Heart left ventricle (tissue), 16 donors: ENCODE data around the gene ADARB1. TPM values are rescaled to one million over a fixed set of nuclear protein-coding genes. Genes with fewer than 3 reads are reported as not detected.

Experiments
- ATAC-seq, 4 donors: fragments of 200-7000 bp; cut with Tn5 transposase; one replicate each; pipeline ENCODE4 v1.9.1; 2020 to 2022; ENCODE audit warnings: moderate library complexity in 4 of 4, mild to moderate bottlenecking in 3 of 4, moderate number of reproducible peaks in 1 of 4
- DNase-seq, 5 donors: peaks; one replicate each; pipeline ENCODE4 v3.0.0-alpha.2; 2020
- H3K27ac ChIP-seq, 12 donors: fragments of 200-600 bp; sonication (generic) in 4 of 12; one replicate each; pipeline versions ENCODE4 v1.5.0 to v1.8.0; 2016 to 2022; ENCODE audit warnings: mild to moderate bottlenecking in 2 of 12
- H3K27me3 ChIP-seq, 9 donors: fragments of 200-600 bp; sonication (generic) in 2 of 9; one replicate each; pipeline versions ENCODE4 v1.5.1 to v1.8.0; 2016 to 2022; ENCODE audit warnings: mild to moderate bottlenecking in 3 of 9
- H3K36me3 ChIP-seq, 9 donors: fragments of 200-600 bp; sonication (generic) in 2 of 9; one replicate each; pipeline versions ENCODE4 v1.5.0 to v1.8.0; 2018 to 2022; ENCODE audit warnings: mild to moderate bottlenecking in 2 of 9
- H3K4me1 ChIP-seq, 12 donors: fragments of 200-600 bp; sonication (generic) in 4 of 12; one replicate each; pipeline versions ENCODE4 v1.5.0 to v1.8.0; 2016 to 2022; ENCODE audit warnings: mild to moderate bottlenecking in 3 of 12
- H3K4me3 ChIP-seq, 12 donors: fragments of 200-600 bp; sonication (generic) in 4 of 12; one replicate each; pipeline versions ENCODE4 v1.5.0 to v1.8.0; 2017 to 2022; ENCODE audit warnings: mild to moderate bottlenecking in 9 of 12, moderate library complexity in 4 of 12
- H3K9me3 ChIP-seq, 12 donors: fragments of 200-600 bp; sonication (generic) in 4 of 12; one replicate each; pipeline versions ENCODE4 v1.5.0 to v1.8.0; 2016 to 2022; ENCODE audit warnings: mild to moderate bottlenecking in 1 of 12
- CTCF ChIP-seq, 12 donors: fragments of 200-600 bp; sonication (generic) in 4 of 12; IDR thresholded peaks; one replicate each; pipeline versions ENCODE4 v1.5.0 to v1.8.0; 2018 to 2022; ENCODE audit warnings: antibody characterized with exemption in 12 of 12, mild to moderate bottlenecking in 5 of 12
- POLR2A ChIP-seq, 2 donors: fragments of 450-650 bp; IDR thresholded peaks; one replicate each; pipeline ENCODE4 v1.6.1; 2017; ENCODE audit warnings: antibody characterized with exemption in 2 of 2, mild to moderate bottlenecking in 2 of 2, moderate library complexity in 2 of 2
- WGBS, 4 donors: extraction: QIAGEN DNeasy Blood & Tissue Kit in 2 of 4; methylation state at CpG; one replicate each; pipeline versions ENCODE4 v1.1.5 to v1.1.7; 2013 to 2018; 5-methylcytosine and 5-hydroxymethylcytosine counted together
- intact Hi-C, 10 donors: fragments of 100-400 bp; cut with DNase I; formaldehyde crosslinking; loops; one replicate each; pipeline versions ENCODE4 v1.11.1 to v1.14.2; 2022
- polyA plus RNA-seq, 2 donors: library from polyadenylated mRNA; stranded (reverse); fragments of 200-250 nt; gene quantifications; one replicate each; pipeline ENCODE4 v1.2.3, GENCODE V29; 2013
- total RNA-seq, 9 donors: library from RNA; depleted of rRNA in 2 of 9; stranded (reverse); fragments of >200 nt in 2 of 9; fragmentation: NEBNext Ultra II Directional in 3 of 9; extraction: Animal tissue kit (Norgen Biotek cat#: 25700) in 3 of 9; gene quantifications; one replicate each; pipeline versions ENCODE4 v1.1.0 to v1.2.4, GENCODE V29; 2016 to 2023
- donor health status: ischemic (EF 13 %, LVEDD 7.1; RV severe dilation, severe dysfunction).
- donor health status: healthy with polysubstance abuse.
- donor health status: DM: no; HTN: yes; CAD: no.
- donor health status: DM: no; HTN: no; CAD: no.
- donor health status: ischemic (EF 25% LVEDD 6.9; RV normal size, moderate dysfunction).
- donor health status: ischemic (EF 25% LVEDD 5.7; RV mildly dilated, moderate dysfunction).
- donor health status: healthy.
- donor health status: DM: yes; HTN: yes; CAD: no.
- donor health status: ischemic (EF 35%, LVEDD 5.7; RV mildly dilated, moderate dysfunction).
- donor health status: nonischemic (EF 11% LVEDD 7.7; RV severe dilation, severe dysfunction).
- donor health status: DM: yes; HTN: yes; CAD: no.
- donor health status: PGD.
- donor health status: ischemic (EF 29% LVEDD 5.4; RV normal size, mild dysfunction).
- donor health status: nonischemic (EF 23%, LVEDD 6.1; RV moderate dilation, normal function).

ADARB1 gene
- total and polyA plus RNA-seq, 11 donors = 6.9 to 16.3 (median 12.0) TPM

DNA sequence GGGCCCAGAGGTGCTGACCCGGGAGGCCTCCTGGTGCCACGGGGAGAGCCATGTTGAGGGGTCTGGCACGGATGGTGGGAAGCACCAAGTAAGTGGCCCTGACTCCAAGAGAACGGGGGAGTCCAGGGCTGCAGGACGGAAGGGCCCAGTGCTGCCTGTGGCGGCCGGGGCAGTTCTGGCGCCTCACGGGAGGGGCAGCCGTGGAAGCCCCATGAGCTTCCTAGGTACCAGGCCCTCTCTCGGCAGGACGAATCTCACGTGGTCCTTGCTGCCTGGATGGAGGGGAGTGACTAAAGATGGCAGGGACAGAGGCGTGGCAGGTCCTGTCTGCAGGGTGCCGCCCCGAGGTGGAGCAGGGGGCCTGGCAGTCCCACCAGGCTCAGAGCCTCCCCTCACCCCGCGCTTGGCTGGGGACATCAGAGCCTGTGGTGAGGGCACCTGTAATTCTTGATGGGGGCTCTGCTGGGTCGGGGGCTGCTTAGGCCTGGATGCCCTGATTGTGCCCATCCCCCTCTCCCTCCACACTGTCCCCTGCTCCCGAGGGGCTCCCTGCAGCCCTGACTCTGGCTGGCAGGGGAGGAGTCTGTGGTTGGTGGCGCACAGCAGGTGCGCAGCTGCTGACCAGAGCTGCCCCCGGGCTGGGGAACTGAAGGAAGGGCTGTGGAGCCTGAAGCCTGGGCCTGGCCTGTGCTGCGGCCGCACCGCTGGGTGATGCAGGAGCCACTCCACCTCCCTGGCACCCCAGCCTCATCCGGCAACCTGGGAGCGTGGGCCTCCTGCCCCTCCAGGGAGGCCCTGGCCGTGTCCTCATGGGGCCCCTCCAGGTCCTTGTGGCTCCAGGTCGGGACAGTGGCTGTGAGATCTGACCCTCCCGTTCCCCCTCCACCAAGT, 181.9 kb downstream of the ADARB1 start:
- ATAC-seq (no peak), DNase-seq (no peak)
- H3K4me3 ChIP-seq = no peak overlapping the region
- H3K27me3 ChIP-seq = peaks cover 0 to 32% (median 9%) of the 10 kb centered on the region in 9 donors
- 78 to 90% (median 83%) methylated on average over 18 to 31 of the region's 31 CpGs for WGBS, 4 donors
- peaks cover 0 to 2% (median 0%) of the 10 kb centered on the region in 9 donors for H3K36me3 ChIP-seq
- H3K9me3 ChIP-seq = no peaks in the 10 kb centered on the region
- TF ChIP-seq POLR2A (IDR thresholded peaks at IDR 0.05) (no peak), CTCF (IDR thresholded peaks at IDR 0.05) (no peak)
- intact Hi-C loops = loop anchor here in 2 of 10 donors (10.0 kb wide), 1 partner anchor 111 kb away; no protein-coding TSS in a partner anchor
- peaks cover 0 to 19% (median 5%) of the 10 kb centered on the region in 12 donors for H3K4me1 ChIP-seq
- H3K27ac ChIP-seq = no peak overlapping the region

GRCh38 chr21:45256912-45257672, 182.7 kb downstream of the ADARB1 start:
- DNase-seq (no peak), ATAC-seq (peak in 3 of 4 donors; percentile 11 to 31 (median 20))
- H3K27ac ChIP-seq = no peak overlapping the region
- H3K9me3 ChIP-seq = no peaks in the 10 kb centered on the region
- WGBS, 4 donors = 18 to 31% (median 27%) methylated on average over 10 to 27 of the region's 27 CpGs
- H3K4me3 ChIP-seq = no peak overlapping the region
- H3K27me3 ChIP-seq = peaks cover 0 to 32% (median 9%) of the 10 kb centered on the region in 9 donors
- intact Hi-C loops = loop anchor here in 2 of 10 donors (10.0 kb wide), 1 partner anchor 112 kb away; no protein-coding TSS in a partner anchor
- peaks cover 0 to 5% (median 0%) of the 10 kb centered on the region in 9 donors for H3K36me3 ChIP-seq
- TF ChIP-seq POLR2A (IDR thresholded peaks at IDR 0.05) = no peak
- TF ChIP-seq CTCF (IDR thresholded peaks at IDR 0.05) = no peak
- H3K4me1 ChIP-seq = peaks cover 0 to 19% (median 5%) of the 10 kb centered on the region in 12 donors

- intact Hi-C loops = loop anchor here in 2 of 10 donors (10.0 kb wide), 1 partner anchor 113 kb away; no protein-coding TSS in a partner anchor
- DNase-seq (no peak), ATAC-seq (no peak)
- Histone ChIP-seq H3K27ac (no peak overlapping the region), H3K4me3 (no peak overlapping the region), H3K36me3 (peaks cover 0 to 11% (median 0%) of the 10 kb centered on the region in 9 donors), H3K4me1 (peaks cover 0 to 19% (median 5%) of the 10 kb centered on the region in 12 donors), H3K9me3 (no peaks in the 10 kb centered on the region), H3K27me3 (peaks cover 0 to 32% (median 9%) of the 10 kb centered on the region in 9 donors)
- TF ChIP-seq CTCF (IDR thresholded peaks at IDR 0.05) = no peak
- 71 to 80% (median 75%) methylated on average over 37 to 40 of the region's 40 CpGs for WGBS, 4 donors
These were observed 183.4 kb downstream of the ADARB1 start for GRCh38 chr21:45257673-45258341.
